B cell (primary cell): Measurements from ENCODE around the gene PPP2R5C. TPM values are rescaled to one million over a fixed set of nuclear protein-coding genes. Genes with fewer than 3 reads are reported as not detected.

Experiments
- ATAC-seq: fragments of 200-7000 bp; cut with Tn5 transposase; one replicate; pipeline ENCODE4 v1.10.0; 2021; ENCODE audit warnings: low read depth, mild to moderate bottlenecking, moderate number of reproducible peaks, moderate library complexity
- CTCF ChIA-PET: fragments of 350-600 bp; sonication (Branson Sonifier 250); formaldehyde crosslinking; loops from one replicate; lab custom pipeline; 2021; ENCODE audit warnings: antibody characterized with exemption, inconsistent platforms; lab: Charles Lee
- POLR2A ChIA-PET: fragments of 350-600 bp; sonication (Branson Sonifier 250); formaldehyde crosslinking; loops from one replicate; lab custom pipeline; 2021; ENCODE audit warnings: antibody characterized with exemption; lab: Charles Lee
- DNase-seq: peaks from one replicate; pipeline ENCODE4 v3.0.0; 2013
- H2AFZ ChIP-seq: 2 replicates; pipeline ENCODE4 v1.6.1; 2012; ENCODE audit warnings: mild to moderate bottlenecking, low read depth, low read length; ENCODE audit not compliant: insufficient read depth, poor library complexity, severe bottlenecking
- H3K27ac ChIP-seq, 2 donors: 1 replicate in 1 of 2; 2 replicates in 1 of 2; pipeline ENCODE4 v1.5.1; 2012 to 2013; ENCODE audit warnings: low read length in 2 of 2, mild to moderate bottlenecking in 2 of 2, moderate library complexity in 1 of 2
- H3K27me3 ChIP-seq, 4 experiments: fragments of 200-600 bp in 1 of 4; sonication (generic) in 1 of 4; replicated peaks in 1 of 4; 1 replicate in 2 of 4; 2 replicates in 2 of 4; pipeline versions ENCODE4 v1.6.1 to v1.7.0; 2013 to 2016; ENCODE audit warnings: low read length in 3 of 4, mild to moderate bottlenecking in 2 of 4, mixed read lengths in 1 of 4, moderate library complexity in 1 of 4; ENCODE audit not compliant: insufficient read depth in 4 of 4, control insufficient read depth in 3 of 4; ENCODE audit errors: control extremely low read depth in 1 of 4
- H3K36me3 ChIP-seq, 2 experiments: replicated peaks in 1 of 2; 1 replicate in 1 of 2; 2 replicates in 1 of 2; pipeline versions ENCODE4 v1.6.1 to v1.7.1; 2013; ENCODE audit warnings: low read length in 1 of 2; ENCODE audit not compliant: insufficient read depth in 2 of 2, control insufficient read depth in 1 of 2; ENCODE audit errors: control extremely low read depth in 1 of 2, extremely low read depth in 1 of 2
- H3K4me1 ChIP-seq, 2 donors: fragments of 200-600 bp in 1 of 2; sonication (generic) in 1 of 2; 1 replicate in 1 of 2; 2 replicates in 1 of 2; pipeline versions ENCODE4 v1.5.1 to v1.6.1; 2013 to 2017; ENCODE audit warnings: low read length in 2 of 2; ENCODE audit not compliant: control insufficient read depth in 2 of 2, insufficient read depth in 2 of 2
- H3K4me2 ChIP-seq: replicated peaks from 2 replicates; pipeline ENCODE3; 2012; ENCODE audit warnings: mild to moderate bottlenecking, low read depth, low read length; ENCODE audit not compliant: poor library complexity, severe bottlenecking
- H3K4me3 ChIP-seq, 5 experiments: fragments of 200-600 bp in 1 of 5; sonication (generic) in 1 of 5; 1 replicate in 3 of 5; 2 replicates in 2 of 5; pipeline versions ENCODE4 v1.5.1 to v1.7.0; 2011 to 2016; ENCODE audit warnings: low read length in 4 of 5, mild to moderate bottlenecking in 4 of 5, low read depth in 2 of 5, control low read depth in 1 of 5, moderate library complexity in 1 of 5; ENCODE audit not compliant: insufficient read depth in 1 of 5; ENCODE audit errors: control extremely low read depth in 1 of 5, extremely low read depth in 1 of 5
- H3K79me2 ChIP-seq: fragments of 200-600 bp; sonication (generic); one replicate; pipeline ENCODE4 v1.6.0; 2016; ENCODE audit warnings: low read length; ENCODE audit not compliant: control insufficient read depth, insufficient read depth
- H3K9ac ChIP-seq: fragments of 200-600 bp; sonication (generic); 2 replicates; pipeline ENCODE4 v1.6.1; 2017; ENCODE audit warnings: mild to moderate bottlenecking, low read length, moderate library complexity
- H3K9me3 ChIP-seq, 3 donors: one replicate each; pipeline versions ENCODE4 v1.6.1 to v1.7.1; 2013; ENCODE audit warnings: low read length in 2 of 3; ENCODE audit not compliant: control insufficient read depth in 2 of 3, insufficient read depth in 1 of 3; ENCODE audit errors: control extremely low read depth in 1 of 3
- H4K20me1 ChIP-seq: 2 replicates; pipeline ENCODE4 v1.6.0; 2012; ENCODE audit warnings: mild to moderate bottlenecking, low read length; ENCODE audit not compliant: insufficient read depth, control insufficient read depth, poor library complexity, severe bottlenecking
- H3K27ac Mint-ChIP-seq: one replicate; pipeline ENCODE4 v1.8.0; 2021; ENCODE audit warnings: mixed read lengths
- H3K27me3 Mint-ChIP-seq: one replicate; pipeline ENCODE4 v1.8.0; 2021; ENCODE audit warnings: mixed read lengths
- H3K4me1 Mint-ChIP-seq: one replicate; pipeline ENCODE4 v1.8.0; 2021; ENCODE audit warnings: mixed read lengths
- H3K4me3 Mint-ChIP-seq: one replicate; pipeline ENCODE4 v1.8.0; 2021; ENCODE audit warnings: mixed read lengths
- H3K9me3 Mint-ChIP-seq: one replicate; pipeline ENCODE4 v1.8.0; 2022; ENCODE audit warnings: mixed read lengths; ENCODE audit not compliant: insufficient read depth
- CTCF ChIP-seq: fragments of 200-600 bp; IDR thresholded peaks from one replicate; pipeline ENCODE4 v1.8.0; 2022; ENCODE audit warnings: antibody characterized with exemption, mild to moderate bottlenecking
- EZH2 ChIP-seq: IDR thresholded peaks from 2 replicates; pipeline ENCODE4 v1.6.1; 2012; ENCODE audit warnings: borderline replicate concordance, low read depth, mild to moderate bottlenecking, moderate library complexity, low read length; ENCODE audit not compliant: insufficient read depth, poor library complexity, severe bottlenecking
- WGBS: methylation state at CpG from one replicate; pipeline ENCODE4 v1.1.5; 2013; ENCODE audit warnings: missing lambda C conversion rate; ENCODE audit not compliant: insufficient coverage; 5-methylcytosine and 5-hydroxymethylcytosine counted together
- intact Hi-C: fragments of 100-400 bp; cut with micrococcal nuclease; formaldehyde crosslinking; loops from one replicate; pipeline ENCODE4 v1.10.0; 2022
- polyA plus RNA-seq: library from polyadenylated mRNA; depleted of rRNA; stranded (reverse); fragments of >200 nt; gene quantifications from 2 replicates; pipeline ENCODE4 v1.2.3, GENCODE V29; 2012
- total RNA-seq, 2 donors: library from RNA; stranded (reverse); fragments of 120-200 nt in 1 of 2; gene quantifications; 1 replicate in 1 of 2; 2 replicates in 1 of 2; pipeline versions ENCODE4 v1.2.3 to v1.2.4, GENCODE V29; 2013 to 2022

Gene PPP2R5C
- total and polyA plus RNA-seq, 2 donors (not counting 1 experiment from before 2014, with no cell fraction given), result 91.7 to 330 TPM

DNA sequence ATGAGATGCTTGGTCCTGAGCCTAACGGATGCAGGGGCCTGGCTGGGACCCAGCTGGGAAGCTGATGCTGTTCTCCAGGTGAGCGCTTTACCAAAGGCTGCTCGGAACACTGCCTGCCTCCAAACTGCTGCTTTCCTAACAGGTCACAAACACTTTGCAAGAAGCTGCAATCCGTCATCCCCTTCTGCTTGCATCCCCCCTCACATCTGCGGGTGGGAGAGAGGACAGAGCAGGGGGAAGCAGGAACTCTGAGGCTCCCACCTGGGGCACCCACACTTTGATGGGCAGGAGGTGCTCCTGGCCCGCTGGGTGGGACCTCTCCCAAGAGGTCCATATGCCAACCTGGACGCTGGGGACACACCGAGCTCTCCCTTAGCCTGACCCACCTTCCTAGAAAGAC, 24.9 kb upstream of the PPP2R5C start:
- POLR2A ChIA-PET, result no interaction called here
- Histone ChIP-seq H3K4me3 (no peak overlapping the region), H3K27me3 (peaks cover 0 to 30% (median 0%) of the 10 kb centered on the region in 4 experiments), H3K4me1 (peaks cover 5 to 6% of the 10 kb centered on the region in 2 donors), H3K9ac (no peak overlapping the region), H3K27ac (no peak overlapping the region), H3K36me3 (no peaks in the 10 kb centered on the region), H3K79me2 (no peaks in the 10 kb centered on the region), H3K9me3 (peaks cover 0 to 22% (median 13%) of the 10 kb centered on the region in 3 donors), H2AFZ (no peak overlapping the region), H4K20me1 (no peaks in the 10 kb centered on the region), H3K4me2 (no peak overlapping the region)
- no peak overlapping the region for H3K27ac Mint-ChIP-seq
- CTCF ChIA-PET, result interaction anchor here (1.1 to 1.8 kb wide), 3 partner anchors 29 to 360 kb away, joined by 4 to 6 read pairs (median 4); no protein-coding TSS in a partner anchor
- H3K27me3 Mint-ChIP-seq, result peaks cover 31% of the 10 kb centered on the region
- no peak overlapping the region for H3K4me3 Mint-ChIP-seq
- peaks cover 10% of the 10 kb centered on the region for H3K4me1 Mint-ChIP-seq
- intact Hi-C loops, result no loop called here
- peaks cover 13% of the 10 kb centered on the region for H3K9me3 Mint-ChIP-seq
- no peak for ATAC-seq
- DNase-seq, result no peak
- TF ChIP-seq EZH2 (no peak), CTCF (no peak)
- 91% methylated on average over 7 of the region's 8 CpGs for WGBS

- DNase-seq, result no peak
- ChIA-PET CTCF (no interaction called here), POLR2A (no interaction called here)
- no peak for TF ChIP-seq EZH2
- no peak for TF ChIP-seq CTCF
- no peaks in the 10 kb centered on the region for H4K20me1 ChIP-seq
- intact Hi-C loops, result no loop called here
- no peak overlapping the region for H3K27ac Mint-ChIP-seq
- H3K27me3 ChIP-seq, result peaks cover 0 to 30% (median 0%) of the 10 kb centered on the region in 4 experiments
- no peak overlapping the region for H3K4me3 ChIP-seq
- ATAC-seq, result no peak
- H3K4me2 ChIP-seq, result no peak overlapping the region
- H3K4me1 ChIP-seq, result no peaks in the 10 kb centered on the region
- peaks cover 1% of the 10 kb centered on the region for H3K4me1 Mint-ChIP-seq
- H3K9me3 Mint-ChIP-seq, result peaks cover 15% of the 10 kb centered on the region
- peaks cover 31% of the 10 kb centered on the region for H3K27me3 Mint-ChIP-seq
- H3K9ac ChIP-seq, result no peak overlapping the region
- H3K27ac ChIP-seq, result no peak overlapping the region
- H3K36me3 ChIP-seq, result no peaks in the 10 kb centered on the region
- no peaks in the 10 kb centered on the region for H3K79me2 ChIP-seq
- H3K9me3 ChIP-seq, result peaks cover 0 to 26% (median 13%) of the 10 kb centered on the region in 3 donors
- WGBS, result 61% methylated on average over 10 of the region's 11 CpGs
- H3K4me3 Mint-ChIP-seq, result no peak overlapping the region
- no peak overlapping the region for H2AFZ ChIP-seq
Measured at GRCh38 chr14:101737414-101738339, 23.8 kb upstream of the PPP2R5C start.
